Prostate gland (tissue), 2 donors: ENCODE data around the gene DYDC1.

ENCODE experiments used
- CTCF ChIP-seq, 4 experiments: fragments of 200-600 bp in 2 of 4; fragments of 450-650 bp in 2 of 4; sonication (generic) in 2 of 4; IDR thresholded peaks; 1 replicate in 3 of 4; 2 replicates in 1 of 4; pipeline ENCODE4 v1.5.1; 2016 to 2019; ENCODE audit warnings: antibody characterized with exemption in 4 of 4, mild to moderate bottlenecking in 2 of 4, moderate library complexity in 2 of 4
- POLR2A ChIP-seq: fragments of 450-650 bp; IDR thresholded peaks from one replicate; pipeline ENCODE4 v1.6.1; 2016; ENCODE audit warnings: antibody characterized with exemption, mild to moderate bottlenecking

- TF ChIP-seq CTCF (IDR thresholded peaks at IDR 0.05) (no peak), POLR2A (no peak)
These were observed 665 bp upstream of the DYDC1 start for GRCh38 chr10:80356989-80357850.
